HG03064 (cell line): ENCODE measurements around the gene NONO.
"Not testable (repeated sequence)": the region's sequence is repeated elsewhere in the genome, so short reads cannot be mapped to it uniquely, and the experiment has no call there.

Experiments
- ATAC-seq: cut with Tn5 transposase; IDR thresholded peaks from one replicate; pipeline ENCODE4 v1.9.1; 2021; ENCODE audit warnings: low read depth; ENCODE audit not compliant: unreplicated experiment

NONO gene

GRCh38 chrX:71283403-71284143 lies at the start of gene NONO:
NONO (plus strand) TSS chrX:71283635; CDS start chrX:71290638, 7,003 bp downstream.
- ATAC-seq: peak; percentile 81

GRCh38 chrX:71235482-71235881 lies 48.0 kb upstream of the NONO start:
- ATAC-seq: no peak

GRCh38 chrX:71236836-71237235 lies 46.6 kb upstream of the NONO start:
- ATAC-seq: no peak

GRCh38 chrX:71239781-71240180 lies 43.7 kb upstream of the NONO start:
- ATAC-seq: no peak

- no peak for ATAC-seq
Observed at GRCh38 chrX:71241301-71241700, 42.1 kb upstream of the NONO start.

GRCh38 chrX:71244359-71245128 lies 38.9 kb upstream of the NONO start:
- ATAC-seq: no peak

- ATAC-seq: no peak
Observed at GRCh38 chrX:71245159-71245558, 38.3 kb upstream of the NONO start.

GRCh38 chrX:71250841-71251240 lies 32.6 kb upstream of the NONO start:
- no peak for ATAC-seq

- ATAC-seq: no peak
Observed at GRCh38 chrX:71251466-71251973, 31.9 kb upstream of the NONO start.

- ATAC-seq: no peak
Observed at GRCh38 chrX:71252221-71252620, 31.2 kb upstream of the NONO start.

GRCh38 chrX:71253253-71254091 lies 30.0 kb upstream of the NONO start:
- no peak for ATAC-seq

- ATAC-seq: peak; percentile 74
Observed at GRCh38 chrX:71254092-71254963, 29.1 kb upstream of the NONO start, which contains the start of gene ZMYM3. ZMYM3 (minus strand) TSS chrX:71254140; CDS start chrX:71253255, 885 bp downstream.

GRCh38 chrX:71256051-71256450 lies 27.4 kb upstream of the NONO start:
- ATAC-seq: no peak

- no peak for ATAC-seq
Observed at GRCh38 chrX:71256856-71257255, 26.6 kb upstream of the NONO start.

GRCh38 chrX:71268624-71269023 lies 14.8 kb upstream of the NONO start:
- ATAC-seq: not testable (repeated sequence)

GRCh38 chrX:71269801-71270395 lies 13.5 kb upstream of the NONO start:
- ATAC-seq: no peak

- not testable (repeated sequence) for ATAC-seq
Observed at GRCh38 chrX:71272313-71272712, 11.1 kb upstream of the NONO start.

GRCh38 chrX:71281300-71281699 lies 2.1 kb upstream of the NONO start:
- ATAC-seq: not testable (repeated sequence)
